H9 (cell line): ENCODE results near the gene GPR62. TPM values are rescaled to one million over a fixed set of nuclear protein-coding genes. Genes with fewer than 3 reads are reported as not detected.

Experiments
- DNase-seq: peaks from one replicate; pipeline ENCODE4 v3.0.0-alpha.2; 2017
- H2AFZ ChIP-seq: one replicate; pipeline ENCODE4 v1.6.1; 2013; ENCODE audit warnings: mild to moderate bottlenecking, low read length, control low read depth, moderate library complexity
- H2AK5ac ChIP-seq: 2 replicates; pipeline ENCODE4 v1.6.1; 2013; ENCODE audit warnings: low read length, control low read depth, mixed read lengths; ENCODE audit not compliant: insufficient read length
- H2BK120ac ChIP-seq: one replicate; pipeline ENCODE4 v1.6.1; 2013; ENCODE audit warnings: low read depth, mild to moderate bottlenecking, low read length, control low read depth, inconsistent platforms; ENCODE audit not compliant: poor library complexity, severe bottlenecking
- H2BK12ac ChIP-seq: 2 replicates; pipeline ENCODE4 v1.6.1; 2013; ENCODE audit warnings: low read length, control low read depth, mixed read lengths, low read depth; ENCODE audit not compliant: insufficient read length
- H2BK15ac ChIP-seq: 2 replicates; pipeline ENCODE4 v1.6.1; 2013; ENCODE audit warnings: low read depth, low read length, control low read depth
- H2BK20ac ChIP-seq: one replicate; pipeline ENCODE4 v1.6.1; 2013; ENCODE audit warnings: low read depth, mild to moderate bottlenecking, low read length, control low read depth, inconsistent platforms; ENCODE audit not compliant: poor library complexity, severe bottlenecking
- H2BK5ac ChIP-seq: 2 replicates; pipeline ENCODE4 v1.6.1; 2013; ENCODE audit warnings: low read length, control low read depth, mixed read lengths; ENCODE audit not compliant: insufficient read length
- H3K14ac ChIP-seq: 2 replicates; pipeline ENCODE4 v1.6.1; 2013; ENCODE audit warnings: low read length, control low read depth; ENCODE audit not compliant: insufficient read depth
- H3K18ac ChIP-seq: 2 replicates; pipeline ENCODE4 v1.6.1; 2013; ENCODE audit warnings: low read depth, mild to moderate bottlenecking, mixed read lengths, low read length, control low read depth; ENCODE audit not compliant: insufficient read length
- H3K23ac ChIP-seq: 2 replicates; pipeline ENCODE4 v1.6.1; 2013; ENCODE audit warnings: low read length, control low read depth, mixed read lengths, low read depth; ENCODE audit not compliant: insufficient read length
- H3K23me2 ChIP-seq: 2 replicates; pipeline ENCODE4 v1.6.1; 2013; ENCODE audit warnings: low read depth, mild to moderate bottlenecking, mixed read lengths, low read length, control low read depth; ENCODE audit not compliant: insufficient read length, poor library complexity, severe bottlenecking
- H3K27ac ChIP-seq: 2 replicates; pipeline ENCODE4 v1.5.1; 2013; ENCODE audit warnings: low read length, control low read depth, mixed read lengths, low read depth; ENCODE audit not compliant: insufficient read length
- H3K27me3 ChIP-seq: 2 replicates; pipeline ENCODE4 v1.6.1; 2013; ENCODE audit warnings: low read length, control low read depth, inconsistent platforms; ENCODE audit not compliant: insufficient read depth
- H3K4ac ChIP-seq: 2 replicates; pipeline ENCODE4 v1.6.1; 2013; ENCODE audit warnings: low read depth, mild to moderate bottlenecking, control low read depth, inconsistent platforms, low read length, moderate library complexity
- H3K4me1 ChIP-seq: 2 replicates; pipeline ENCODE4 v1.6.1; 2013; ENCODE audit warnings: low read length, control low read depth, inconsistent platforms; ENCODE audit not compliant: insufficient read depth
- H3K4me2 ChIP-seq: 2 replicates; pipeline ENCODE4 v1.6.1; 2013; ENCODE audit warnings: low read length, control low read depth, mixed read lengths; ENCODE audit not compliant: insufficient read length, insufficient read depth
- H3K56ac ChIP-seq: 2 replicates; pipeline ENCODE4 v1.6.1; 2013; ENCODE audit warnings: low read depth, mild to moderate bottlenecking, mixed read lengths, low read length, control low read depth; ENCODE audit not compliant: insufficient read length
- H3K79me1 ChIP-seq: 2 replicates; pipeline ENCODE4 v1.6.1; 2013; ENCODE audit warnings: low read depth, mild to moderate bottlenecking, moderate library complexity, low read length, control low read depth, inconsistent platforms; ENCODE audit not compliant: insufficient read depth, poor library complexity, severe bottlenecking
- H3K79me2 ChIP-seq: 2 replicates; pipeline ENCODE4 v1.6.1; 2013; ENCODE audit warnings: low read length, control low read depth, inconsistent platforms; ENCODE audit not compliant: insufficient read depth
- H3K9ac ChIP-seq: 2 replicates; pipeline ENCODE4 v1.6.1; 2013; ENCODE audit warnings: low read length, control low read depth, mixed read lengths; ENCODE audit not compliant: insufficient read length; ENCODE audit errors: extremely low read depth
- H3K9me3 ChIP-seq: one replicate; pipeline ENCODE4 v1.6.1; 2013; ENCODE audit warnings: low read depth, low read length, inconsistent platforms; ENCODE audit not compliant: control insufficient read depth
- H3T11ph ChIP-seq: one replicate; pipeline ENCODE4 v1.6.1; 2013; ENCODE audit warnings: mild to moderate bottlenecking, low read length, control low read depth, inconsistent platforms
- H4K20me1 ChIP-seq: one replicate; pipeline ENCODE4 v1.6.1; 2013; ENCODE audit not compliant: control insufficient read depth, insufficient read length, insufficient read depth
- H4K5ac ChIP-seq: 2 replicates; pipeline ENCODE4 v1.6.1; 2013; ENCODE audit warnings: low read depth, mild to moderate bottlenecking, mixed read lengths, low read length, control low read depth; ENCODE audit not compliant: insufficient read length
- H4K8ac ChIP-seq: replicated peaks from 2 replicates; pipeline ENCODE4 v1.6.1; 2013; ENCODE audit warnings: low read length, control low read depth, mixed read lengths, low read depth; ENCODE audit not compliant: insufficient read length
- H4K91ac ChIP-seq: 2 replicates; pipeline ENCODE4 v1.6.1; 2013; ENCODE audit warnings: low read depth, mild to moderate bottlenecking, moderate library complexity, mixed read lengths, low read length, control low read depth; ENCODE audit not compliant: insufficient read length
- H3K27ac Mint-ChIP-seq, 3 experiments: 2 replicates in 2 of 3; 3 replicates in 1 of 3; pipeline ENCODE4 v1.8.0; 2020 to 2021; ENCODE audit warnings: mixed read lengths in 3 of 3, mild to moderate bottlenecking in 1 of 3, moderate library complexity in 1 of 3
- H3K27me3 Mint-ChIP-seq: 2 replicates; pipeline ENCODE4 v1.8.0; 2021; ENCODE audit warnings: low read depth, mild to moderate bottlenecking, moderate library complexity, mixed read lengths
- H3K36me3 Mint-ChIP-seq, 3 experiments: 2 replicates in 2 of 3; 3 replicates in 1 of 3; pipeline ENCODE4 v1.8.0; 2020 to 2021; ENCODE audit warnings: low read depth in 3 of 3, mixed read lengths in 3 of 3; ENCODE audit not compliant: insufficient read depth in 1 of 3
- H3K4me1 Mint-ChIP-seq, 2 experiments: 2 replicates each; pipeline ENCODE4 v1.8.0; 2020; ENCODE audit warnings: mixed read lengths in 2 of 2
- H3K4me3 Mint-ChIP-seq, 2 experiments: 2 replicates in 1 of 2; 3 replicates in 1 of 2; pipeline ENCODE4 v1.8.0; 2020 to 2021; ENCODE audit warnings: mild to moderate bottlenecking in 2 of 2, mixed read lengths in 2 of 2, moderate library complexity in 1 of 2
- H3K9me3 Mint-ChIP-seq, 2 experiments: 2 replicates in 1 of 2; 3 replicates in 1 of 2; pipeline ENCODE4 v1.8.0; 2020; ENCODE audit warnings: mild to moderate bottlenecking in 2 of 2, mixed read lengths in 2 of 2, moderate library complexity in 1 of 2
- CTCF ChIP-seq: fragments of 200-600 bp; sonication (generic); conservative IDR thresholded peaks from 3 replicates; pipeline ENCODE4 v1.8.0; 2021; ENCODE audit warnings: antibody characterized with exemption, mild to moderate bottlenecking
- WGBS: extraction: QIAGEN DNeasy Blood & Tissue Kit; methylation state at CpG from one replicate; pipeline ENCODE4 v1.1.7; 2013; ENCODE audit warnings: missing lambda C conversion rate, low lambda C conversion rate, mixed read lengths; ENCODE audit not compliant: insufficient read length; ENCODE audit errors: extremely low coverage; 5-methylcytosine and 5-hydroxymethylcytosine counted together
- total RNA-seq: library from RNA; stranded (reverse); gene quantifications from 2 replicates; pipeline ENCODE4 v1.2.1, GENCODE V29; 2021

GPR62 gene
- total RNA-seq, 1 experiment from 2014 or later = 0.13 TPM

- Histone ChIP-seq H2BK20ac (no peak overlapping the region), H2BK12ac (no peak overlapping the region), H3K56ac (no peak overlapping the region), H3K23me2 (peaks cover 9% of the 10 kb centered on the region), H3K79me2 (peaks cover 10% of the 10 kb centered on the region), H3K27ac (no peak overlapping the region), H3K23ac (no peak overlapping the region), H4K91ac (no peak overlapping the region), H3K4me1 (0 out of 2 replicates have a peak, but pooled peaks cover 2% of the 10 kb centered on the region), H2AFZ (no peak overlapping the region), H3K4ac (no peak overlapping the region), H2BK5ac (no peak overlapping the region), H3K18ac (no peak overlapping the region), H3K27me3 (no peaks in the 10 kb centered on the region), H4K5ac (no peak overlapping the region), H4K8ac (no peak overlapping the region), H3K9me3 (no peaks in the 10 kb centered on the region), H3K14ac (no peak overlapping the region), H2AK5ac (no peak overlapping the region), H3K79me1 (peaks cover 14% of the 10 kb centered on the region), H3T11ph (no peak overlapping the region), H4K20me1 (no peaks in the 10 kb centered on the region), H2BK15ac (no peak overlapping the region), H3K4me2 (no peak overlapping the region), H2BK120ac (no peak overlapping the region), H3K9ac (no peak overlapping the region)
- no peak for TF ChIP-seq CTCF
- DNase-seq = no peak
- Mint-ChIP-seq H3K9me3 (no peaks in the 10 kb centered on the region; a peak in 1 of 5 replicates), H3K4me1 (peaks cover 12 to 14% of the 10 kb centered on the region in 2 experiments), H3K27ac (no peak overlapping the region), H3K27me3 (no peaks in the 10 kb centered on the region; the same call in 1 of the 2 replicates), H3K36me3 (peaks cover 58 to 82% (median 74%) of the 10 kb centered on the region in 3 experiments; a peak in 6 of 7 replicates), H3K4me3 (no peak overlapping the region)
- no CpG with 5 or more reads among the region's 9 CpGs for WGBS
These were observed 18.2 kb upstream of the GPR62 start for GRCh38 chr3:51937014-51937413.
